Measurements from ENCODE around the gene HPS1.

DNA sequence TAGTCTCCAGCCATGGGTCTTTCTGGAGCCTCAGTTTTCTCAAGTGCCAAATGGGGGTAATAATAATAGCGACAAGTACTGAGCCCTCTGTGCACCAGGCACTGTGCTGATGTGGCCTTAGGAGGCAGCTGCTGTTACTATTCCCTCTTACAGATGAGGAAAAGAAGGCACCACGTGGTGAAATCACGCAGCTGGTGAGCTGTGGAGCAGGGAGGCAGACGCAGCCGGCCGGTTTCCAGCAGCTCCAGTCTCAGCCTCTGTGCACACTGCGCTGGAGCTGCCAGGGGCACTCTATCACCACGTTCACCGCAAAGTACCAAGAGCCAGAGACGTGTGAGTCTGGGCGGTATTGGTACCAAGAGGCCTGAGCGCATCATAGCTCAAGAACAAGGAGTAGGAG, 41.3 kb downstream of the HPS1 start:
- TF ChIP-seq, protein P1, sequence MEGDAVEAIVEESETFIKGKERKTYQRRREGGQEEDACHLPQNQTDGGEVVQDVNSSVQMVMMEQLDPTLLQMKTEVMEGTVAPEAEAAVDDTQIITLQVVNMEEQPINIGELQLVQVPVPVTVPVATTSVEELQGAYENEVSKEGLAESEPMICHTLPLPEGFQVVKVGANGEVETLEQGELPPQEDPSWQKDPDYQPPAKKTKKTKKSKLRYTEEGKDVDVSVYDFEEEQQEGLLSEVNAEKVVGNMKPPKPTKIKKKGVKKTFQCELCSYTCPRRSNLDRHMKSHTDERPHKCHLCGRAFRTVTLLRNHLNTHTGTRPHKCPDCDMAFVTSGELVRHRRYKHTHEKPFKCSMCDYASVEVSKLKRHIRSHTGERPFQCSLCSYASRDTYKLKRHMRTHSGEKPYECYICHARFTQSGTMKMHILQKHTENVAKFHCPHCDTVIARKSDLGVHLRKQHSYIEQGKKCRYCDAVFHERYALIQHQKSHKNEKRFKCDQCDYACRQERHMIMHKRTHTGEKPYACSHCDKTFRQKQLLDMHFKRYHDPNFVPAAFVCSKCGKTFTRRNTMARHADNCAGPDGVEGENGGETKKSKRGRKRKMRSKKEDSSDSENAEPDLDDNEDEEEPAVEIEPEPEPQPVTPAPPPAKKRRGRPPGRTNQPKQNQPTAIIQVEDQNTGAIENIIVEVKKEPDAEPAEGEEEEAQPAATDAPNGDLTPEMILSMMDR (IDR thresholded peaks at IDR 0.05): no peak
- no peak for TF ChIP-seq EZH2phosphoT487 (IDR thresholded peaks at IDR 0.05)

All from neural progenitor cell (in vitro differentiated cells).